ENCODE data around the gene PDE4DIP.
"Not testable (repeated sequence)": the region's sequence is repeated elsewhere in the genome, so short reads cannot be mapped to it uniquely, and the experiment has no call there.

PDE4DIP gene

DNA sequence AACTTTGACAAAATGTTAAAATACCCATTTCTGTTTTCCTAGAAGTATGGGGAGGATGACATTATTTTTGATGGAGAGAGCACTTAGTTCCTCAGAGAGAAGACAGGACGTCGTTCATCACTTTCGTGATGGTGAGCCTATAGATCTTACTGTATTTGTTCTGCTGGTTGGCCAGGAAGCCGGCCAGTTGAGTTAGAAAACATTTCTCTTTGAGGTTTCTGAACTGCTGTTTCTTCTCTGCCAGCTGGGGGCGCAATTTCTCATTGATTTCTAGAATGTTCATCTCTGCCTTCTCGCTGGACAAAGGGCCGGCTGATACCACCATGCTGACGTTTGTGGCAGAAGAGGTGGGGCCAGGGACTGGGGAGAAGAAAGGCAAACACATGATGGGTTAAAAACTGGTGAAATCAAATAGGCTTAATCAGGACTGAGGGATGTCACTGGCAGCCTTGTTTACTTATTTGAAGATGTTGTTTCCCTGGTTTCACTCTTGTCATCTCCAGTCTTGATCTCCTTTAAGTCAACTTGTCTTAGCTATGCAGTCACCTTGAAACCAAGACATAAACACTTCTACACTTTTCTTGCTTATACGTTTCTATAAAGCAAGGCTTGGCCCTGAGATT is 231.4 kb downstream of the PDE4DIP start:
- H3K4me3 ChIP-seq (ENCODE audit: low read depth, low read length); POLR2A ChIA-PET; DNase-seq (ENCODE audit: low read depth, low spot score); CTCF ChIA-PET: not testable (repeated sequence)

All from AG04449 (cell line).